HG02623 (cell line): ENCODE measurements around the gene SEPTIN10.
"Not testable (repeated sequence)": the region's sequence is repeated elsewhere in the genome, so short reads cannot be mapped to it uniquely, and the experiment has no call there.

Experiments
- ATAC-seq: cut with Tn5 transposase; IDR thresholded peaks from one replicate; pipeline ENCODE4 v1.9.1; 2021; ENCODE audit warnings: moderate library complexity; ENCODE audit not compliant: unreplicated experiment

Gene SEPTIN10

DNA sequence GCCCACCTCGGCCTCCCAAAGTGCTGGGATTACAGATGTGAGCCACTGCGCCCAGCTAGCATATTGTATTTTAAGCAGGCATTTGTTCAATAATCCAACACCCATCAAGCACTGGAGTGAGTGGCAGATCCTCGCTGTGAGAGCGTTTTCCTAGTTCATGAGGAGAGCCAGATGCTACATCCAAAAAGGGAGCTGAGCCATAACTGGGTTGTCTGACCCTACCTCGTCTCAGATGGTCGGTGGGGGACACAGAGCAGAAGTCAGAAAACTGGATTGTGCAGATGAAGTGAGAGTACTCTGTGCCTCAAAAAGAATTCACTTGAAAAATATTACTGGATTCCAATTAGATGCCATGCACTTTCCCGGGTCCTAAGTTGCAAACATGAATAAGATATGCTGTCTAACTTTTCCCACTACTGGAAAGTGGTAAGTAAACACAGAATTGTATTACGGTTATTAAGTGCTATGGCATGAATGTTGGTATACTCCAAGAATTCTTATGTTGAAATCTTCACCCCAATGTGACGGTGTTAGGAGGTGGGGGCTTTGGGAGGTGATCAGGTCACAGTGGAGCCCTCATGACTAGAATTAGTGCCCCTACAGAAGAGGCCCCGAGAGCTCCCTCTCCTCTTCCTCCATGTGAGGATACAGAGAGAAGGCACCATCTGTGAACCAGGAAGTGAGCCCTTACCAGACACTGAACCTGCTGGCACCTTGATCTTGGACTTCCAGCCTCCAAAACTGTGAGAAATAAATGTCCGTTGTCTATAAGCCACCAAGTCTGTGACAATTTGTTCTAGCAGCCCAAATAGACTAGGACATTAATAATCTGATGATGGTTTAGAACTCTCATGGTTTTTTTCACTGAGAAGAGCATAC lies 21.9 kb upstream of the SEPTIN10 start:
- ATAC-seq = no peak

DNA sequence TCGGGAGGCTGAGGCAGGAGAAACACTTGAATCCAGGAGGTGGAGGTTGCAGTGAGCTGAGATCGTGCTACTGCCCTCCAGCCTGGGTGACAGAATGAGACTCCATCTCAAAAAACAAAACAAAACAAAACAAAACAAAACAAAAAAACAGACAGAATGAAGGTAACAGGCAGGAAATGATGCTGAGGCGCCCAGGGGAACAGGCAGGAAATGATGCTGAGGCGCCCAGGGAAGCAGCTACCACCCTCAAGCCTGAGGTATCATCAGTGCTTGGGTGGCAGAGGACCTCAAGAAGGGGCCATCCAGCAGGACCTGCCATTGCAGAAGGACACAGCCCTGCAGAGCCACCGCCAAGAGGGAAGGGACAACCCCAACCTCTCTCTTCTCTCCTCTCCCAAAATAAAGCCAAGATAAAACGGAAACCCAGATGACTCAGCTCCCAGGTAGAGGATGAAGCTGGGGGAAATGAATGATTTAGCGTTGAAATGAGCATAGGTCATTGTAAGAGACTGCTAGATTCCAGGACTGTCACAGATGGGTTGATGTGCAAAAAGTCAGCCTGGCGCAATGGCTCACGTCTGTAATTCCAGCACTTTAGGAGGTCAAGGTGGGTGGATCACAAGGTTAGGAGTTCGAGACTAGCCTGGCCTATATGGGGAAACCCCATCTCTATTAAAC lies 19.7 kb upstream of the SEPTIN10 start:
- no peak for ATAC-seq

DNA sequence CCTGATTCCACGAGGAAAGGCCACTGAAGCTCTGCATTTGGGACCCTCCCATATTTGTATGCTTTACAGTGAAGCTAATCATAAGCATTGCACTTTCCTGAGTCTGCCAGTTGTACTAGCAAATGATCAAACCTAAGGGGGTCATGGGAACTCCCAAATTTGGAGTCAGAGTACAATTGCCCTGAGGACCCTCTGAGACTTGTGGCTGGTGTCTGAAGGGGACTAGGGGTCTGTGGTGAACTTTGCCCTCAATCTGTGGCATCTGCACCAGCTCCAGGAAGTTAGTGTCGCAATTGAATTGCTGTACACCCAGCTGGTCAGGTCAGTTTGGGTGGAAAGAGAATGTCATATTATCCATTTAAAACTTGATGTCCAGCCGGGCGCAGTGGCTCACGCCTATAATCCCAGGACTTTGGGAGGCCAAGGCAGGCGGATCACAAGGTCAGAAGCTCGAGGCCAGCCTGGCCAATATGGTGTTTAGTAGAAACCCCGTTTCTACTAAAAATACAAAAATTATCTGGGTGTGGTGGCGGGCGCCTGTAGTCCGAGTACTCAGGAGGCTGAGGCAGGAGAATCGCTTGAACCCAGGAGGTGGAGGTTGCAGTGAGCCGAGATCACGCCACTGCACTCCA lies 18.5 kb upstream of the SEPTIN10 start:
- ATAC-seq = no peak

DNA sequence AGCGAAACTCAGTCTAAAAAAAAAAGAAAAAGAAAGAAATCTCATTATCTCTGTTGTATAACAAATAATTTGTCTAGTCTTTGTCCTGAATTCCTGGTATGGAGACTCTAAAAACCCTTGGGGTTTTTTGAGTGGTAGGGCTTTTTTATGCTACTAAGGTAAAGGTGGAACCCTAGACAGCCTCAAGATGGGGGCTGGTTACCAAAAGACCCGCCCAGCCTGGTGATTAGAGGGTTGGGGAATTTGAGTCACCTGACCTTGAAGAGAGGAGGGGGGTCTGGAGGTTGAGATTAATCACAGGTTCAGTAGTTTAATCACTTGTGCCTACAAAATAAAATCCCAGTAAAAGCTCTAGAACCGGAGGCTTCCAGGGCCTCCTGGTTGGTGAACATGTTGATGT lies 18.0 kb upstream of the SEPTIN10 start:
- no peak for ATAC-seq

DNA sequence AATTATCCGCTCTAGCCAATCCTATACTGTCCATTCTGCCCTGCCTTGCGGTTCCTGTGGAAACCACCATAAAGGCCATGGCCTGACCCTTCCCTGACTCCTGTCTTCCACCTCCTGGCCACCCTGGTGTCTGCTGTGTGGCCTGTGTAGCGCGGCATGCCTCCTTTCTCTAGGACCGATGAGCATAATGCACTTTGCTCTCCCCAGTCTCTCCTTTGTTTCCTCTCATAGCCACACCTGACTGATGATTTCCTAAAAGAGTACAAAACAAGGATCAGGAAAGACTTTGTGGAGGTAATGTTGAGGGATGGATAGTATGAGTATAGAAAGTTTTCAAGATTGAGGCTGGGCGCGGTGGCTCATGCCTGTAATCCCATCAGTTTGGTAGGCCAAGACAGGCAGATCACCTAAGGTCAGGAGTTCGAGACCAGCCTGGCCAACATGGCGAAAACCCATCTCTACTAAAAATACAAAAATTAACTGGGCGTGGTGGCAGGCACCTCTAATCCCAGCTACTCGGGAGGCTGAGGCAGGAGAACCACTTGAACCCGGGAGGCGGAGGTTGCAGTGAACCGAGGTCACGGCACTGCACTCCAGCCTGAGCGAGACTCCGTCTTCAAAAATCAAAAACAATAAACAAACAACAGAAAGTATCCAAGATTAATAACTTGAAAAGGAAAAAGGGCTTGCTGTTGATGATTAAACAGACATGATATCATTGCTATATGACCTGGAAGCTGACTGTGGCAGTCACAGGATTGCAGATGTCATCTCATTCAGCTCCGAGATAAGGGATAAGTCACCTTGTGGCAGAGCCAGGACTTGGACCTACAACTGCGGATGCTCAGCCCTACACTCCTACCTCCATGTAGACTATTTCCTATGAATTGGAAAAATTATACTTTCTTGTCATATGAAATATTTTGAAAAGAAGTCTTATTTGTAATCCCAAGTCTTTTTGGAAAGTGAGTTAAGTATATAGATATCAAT lies 17.0 kb upstream of the SEPTIN10 start:
- ATAC-seq = no peak

DNA sequence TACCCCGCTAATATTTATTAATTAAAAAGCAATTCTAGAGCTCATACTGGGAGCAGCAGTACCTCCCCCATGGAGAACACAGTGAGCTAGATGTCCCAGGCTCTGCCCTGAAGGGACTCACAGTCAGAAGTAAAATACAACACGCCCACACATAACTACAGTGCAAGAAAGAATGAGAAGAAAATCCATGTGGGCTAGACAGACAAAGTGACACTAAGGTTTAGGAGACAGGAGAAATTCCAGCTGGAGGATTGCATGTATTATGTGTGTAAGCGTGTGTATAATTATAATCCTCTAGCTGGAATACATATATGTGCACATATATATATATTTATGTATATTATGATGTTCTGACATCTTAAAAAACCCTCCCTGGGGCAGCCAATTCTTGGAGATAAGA lies 16.1 kb upstream of the SEPTIN10 start:
- no peak for ATAC-seq

DNA sequence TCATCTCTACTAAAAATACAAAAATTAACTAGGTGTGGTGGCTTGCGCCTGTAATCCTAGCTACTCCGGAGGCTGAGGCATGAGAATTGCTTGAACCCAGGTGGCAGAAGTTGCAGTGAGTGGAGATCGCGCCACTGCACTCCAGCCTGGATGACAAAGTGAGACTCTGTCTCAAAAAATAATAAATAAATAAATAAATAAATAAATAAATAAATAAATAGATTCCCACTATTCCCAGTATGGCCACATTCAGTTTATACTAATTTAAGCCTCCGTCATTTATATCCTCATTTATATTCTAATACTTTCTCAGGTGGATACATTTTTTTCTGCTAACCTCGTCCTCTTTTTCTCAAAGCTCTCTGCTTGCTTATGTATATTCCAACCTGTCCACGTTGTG lies 14.6 kb upstream of the SEPTIN10 start:
- not testable (repeated sequence) for ATAC-seq

DNA sequence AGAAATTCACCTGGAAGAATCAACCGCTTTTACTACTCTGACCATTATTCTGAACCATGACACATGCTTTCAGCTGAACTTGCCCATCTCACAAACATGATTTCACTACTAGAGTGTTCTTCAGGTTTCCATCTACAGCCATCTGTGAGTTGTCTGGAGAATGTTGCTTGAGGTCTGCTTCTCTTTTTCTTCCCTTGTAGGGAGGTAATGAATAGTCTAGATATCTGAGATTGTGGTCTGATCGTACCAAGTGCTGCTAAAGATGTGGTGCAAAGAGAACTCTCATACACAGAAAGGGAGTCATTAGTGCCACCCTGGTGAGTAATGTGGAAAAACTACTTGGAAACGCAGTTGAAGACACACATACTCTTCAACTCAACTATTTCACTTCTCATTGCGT lies 10.6 kb upstream of the SEPTIN10 start:
- ATAC-seq = no peak

DNA sequence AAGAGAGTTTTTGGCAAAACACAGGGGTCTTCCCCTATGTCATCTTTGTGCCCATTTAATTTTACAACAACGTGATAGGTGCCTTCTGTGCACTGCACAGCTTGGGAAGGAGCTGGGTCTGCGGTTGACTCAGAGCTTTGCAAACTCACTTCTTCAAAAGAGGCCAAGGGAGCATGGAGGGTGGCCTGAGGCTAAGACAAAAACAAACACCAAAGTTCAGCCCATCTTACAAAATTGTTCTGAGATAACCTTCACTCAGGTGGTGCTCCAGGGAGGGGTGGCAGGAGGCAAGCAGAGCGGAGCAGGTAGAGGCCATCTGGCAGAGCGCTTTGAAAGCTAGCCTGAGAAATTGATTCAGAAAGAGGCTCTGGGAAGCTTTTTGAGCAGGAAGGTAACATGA lies 10.2 kb upstream of the SEPTIN10 start:
- no peak for ATAC-seq

DNA sequence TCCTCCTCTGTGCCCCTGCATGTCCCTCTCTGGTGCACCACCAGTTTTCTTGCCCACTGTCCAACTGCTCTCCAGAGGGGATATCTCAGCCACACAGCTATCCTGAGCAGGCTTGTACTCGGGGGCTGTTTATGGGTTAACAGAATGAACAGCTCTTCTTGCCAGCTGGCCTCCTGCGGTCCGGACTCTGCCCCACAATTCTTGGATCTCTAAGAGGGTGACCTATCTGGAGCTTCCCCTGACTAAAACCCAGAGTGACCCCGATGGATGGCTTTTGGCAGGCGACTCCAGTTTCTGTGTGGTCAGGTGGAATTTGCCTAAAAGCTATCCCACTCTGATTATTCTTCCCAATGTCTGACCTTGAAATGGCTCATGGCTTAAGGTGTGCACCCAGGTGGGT lies 9.5 kb upstream of the SEPTIN10 start:
- no peak for ATAC-seq

DNA sequence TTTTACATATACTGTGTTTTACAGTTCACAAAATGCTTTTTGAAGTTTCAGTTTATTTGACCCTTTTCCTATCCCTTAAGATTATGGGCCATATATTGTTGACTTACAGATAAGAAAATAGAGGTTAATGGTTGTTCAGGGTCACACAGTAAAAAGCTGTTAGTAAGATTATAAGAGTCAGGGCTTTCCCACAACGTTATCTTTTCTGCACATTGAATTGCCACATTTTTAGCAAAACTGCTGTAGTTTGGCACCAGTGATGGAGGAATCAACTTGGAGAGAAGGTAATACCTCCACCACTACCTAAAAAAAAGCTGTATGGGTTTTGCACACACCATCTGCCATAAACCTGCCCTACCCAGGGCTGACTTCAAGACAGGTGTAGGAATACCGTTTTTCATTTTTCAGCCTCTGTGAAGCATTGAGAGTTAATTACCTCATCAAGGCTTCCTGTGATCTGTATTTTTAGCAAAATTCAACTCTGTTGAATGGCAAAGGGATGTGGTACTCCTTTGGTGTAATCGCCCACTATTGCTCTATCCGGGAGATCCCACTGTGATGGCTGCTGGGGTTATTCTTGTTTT lies 5.4 kb upstream of the SEPTIN10 start:
- no peak for ATAC-seq

DNA sequence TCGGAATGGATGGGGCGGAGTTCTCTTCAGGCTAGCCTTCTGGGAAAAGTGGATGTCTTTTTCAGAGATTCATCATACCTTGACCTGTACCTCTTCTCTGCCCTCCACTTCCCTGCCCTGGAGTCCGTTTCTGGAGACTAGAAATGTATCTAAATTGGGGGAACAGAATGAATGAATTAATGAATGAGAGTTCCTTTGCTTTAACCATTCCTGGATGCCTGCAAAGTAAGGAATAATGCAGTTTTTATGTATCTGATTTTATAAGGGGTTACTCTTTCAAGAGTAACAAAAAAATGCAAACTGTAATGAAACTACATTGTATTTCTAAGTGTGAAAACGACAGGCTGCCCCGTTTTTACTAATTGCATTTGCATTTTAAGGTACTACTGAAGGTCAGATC lies 2.4 kb upstream of the SEPTIN10 start:
- ATAC-seq = no peak

DNA sequence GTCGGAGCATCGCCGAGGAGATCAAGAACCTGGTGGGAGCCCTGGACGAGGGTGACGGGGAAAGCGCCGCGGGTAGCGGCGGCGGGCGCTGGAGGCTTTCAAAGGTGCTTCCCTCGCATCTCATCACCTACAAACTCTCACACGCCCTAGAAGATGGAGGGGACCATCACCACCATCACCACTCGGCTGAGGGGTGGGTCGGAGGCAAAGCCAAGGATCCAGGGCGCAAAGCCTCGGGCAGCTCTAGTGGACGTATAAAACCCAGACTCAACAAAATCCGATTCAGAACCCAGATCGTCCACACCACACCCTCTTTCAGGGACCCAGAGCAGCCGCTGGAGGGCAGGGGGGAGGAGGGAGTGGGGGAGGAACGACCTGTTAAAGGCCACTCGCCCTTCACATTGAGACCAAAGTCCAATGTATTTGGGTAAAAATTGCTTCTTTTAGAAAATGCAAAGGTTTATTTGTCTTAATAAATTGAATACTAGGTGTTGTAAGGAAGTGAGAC lies 1.9 kb upstream of the SEPTIN10 start:
- ATAC-seq = no peak

DNA sequence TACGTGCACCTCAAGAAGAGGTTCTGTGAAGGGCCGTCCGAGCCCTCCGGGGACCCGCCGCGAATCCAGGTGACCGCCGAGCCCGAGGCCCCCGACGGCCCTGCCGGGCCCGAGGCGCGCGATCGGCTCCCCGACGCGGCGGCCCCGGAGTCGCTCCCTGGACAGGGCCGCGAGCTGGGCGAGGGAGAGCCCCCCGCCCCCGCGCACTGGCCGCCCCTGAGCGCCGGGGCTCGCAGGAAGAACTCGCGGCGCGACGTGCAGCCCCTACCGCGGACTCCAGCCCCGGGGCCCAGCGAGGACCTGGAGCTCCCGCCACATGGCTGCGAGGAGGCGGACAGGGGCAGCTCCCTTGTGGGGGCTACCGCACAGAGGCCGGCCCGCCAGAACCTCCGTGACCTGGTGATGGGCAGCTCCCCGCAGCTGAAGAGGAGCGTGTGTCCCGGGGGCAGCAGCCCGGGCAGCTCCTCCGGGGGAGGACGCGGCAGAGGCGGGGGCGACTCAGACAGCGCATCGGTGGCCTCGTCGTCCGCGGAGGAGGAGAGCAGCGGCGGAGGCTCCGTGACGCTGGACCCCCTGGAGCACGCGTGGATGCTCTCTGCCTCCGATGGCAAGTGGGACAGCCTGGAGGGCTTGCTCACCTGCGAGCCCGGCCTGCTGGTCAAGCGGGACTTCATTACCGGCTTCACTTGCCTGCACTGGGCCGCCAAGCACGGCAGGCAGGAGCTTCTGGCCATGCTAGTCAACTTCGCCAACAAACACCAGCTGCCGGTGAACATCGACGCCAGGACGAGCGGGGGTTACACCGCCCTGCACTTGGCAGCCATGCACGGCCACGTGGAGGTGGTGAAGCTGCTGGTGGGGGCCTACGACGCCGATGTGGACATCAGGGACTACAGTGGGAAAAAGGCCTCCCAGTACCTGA lies 1.2 kb upstream of the SEPTIN10 start:
- ATAC-seq = no peak

DNA sequence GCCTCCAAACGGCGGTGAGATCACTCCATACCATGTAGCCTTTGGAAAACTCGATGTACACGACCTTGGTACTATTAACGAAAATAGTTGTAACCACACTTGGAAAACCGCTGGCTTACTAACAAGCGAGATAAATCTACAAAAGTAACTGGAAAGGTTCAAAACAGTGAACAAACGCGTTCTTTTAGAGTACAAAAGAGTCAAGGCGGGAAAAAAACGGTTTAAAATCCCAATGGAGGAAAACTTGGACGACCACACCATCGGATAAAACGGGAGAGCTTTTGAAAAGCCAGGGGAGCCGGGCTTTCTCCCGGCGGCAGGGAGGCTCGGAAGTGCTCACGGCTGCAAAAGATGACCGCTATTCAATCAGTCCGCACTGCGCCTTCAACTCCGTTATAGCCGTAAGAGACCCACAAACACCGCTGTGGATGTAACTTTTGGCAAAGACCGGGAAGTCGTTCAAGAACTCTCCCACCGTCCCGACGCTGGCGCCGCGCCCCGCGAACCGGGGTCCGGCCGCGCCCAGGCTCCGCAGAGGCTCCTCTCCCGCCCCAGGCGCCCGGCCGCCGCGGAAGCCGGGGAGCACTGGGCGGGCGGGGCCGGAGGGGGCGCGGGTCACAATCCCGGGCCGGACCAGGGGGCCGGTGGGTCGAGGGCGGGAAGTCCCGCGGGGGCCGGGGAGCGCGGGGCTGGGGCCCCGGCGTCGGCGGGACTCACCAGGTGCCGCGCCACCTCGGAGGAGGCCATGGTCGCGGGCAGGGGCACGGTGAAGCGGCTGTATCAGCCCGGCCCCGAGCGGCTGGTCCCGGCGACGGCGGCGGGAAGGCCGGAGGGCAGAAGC lies 465 bp downstream of the SEPTIN10 start:
- ATAC-seq = peak; percentile 11

DNA sequence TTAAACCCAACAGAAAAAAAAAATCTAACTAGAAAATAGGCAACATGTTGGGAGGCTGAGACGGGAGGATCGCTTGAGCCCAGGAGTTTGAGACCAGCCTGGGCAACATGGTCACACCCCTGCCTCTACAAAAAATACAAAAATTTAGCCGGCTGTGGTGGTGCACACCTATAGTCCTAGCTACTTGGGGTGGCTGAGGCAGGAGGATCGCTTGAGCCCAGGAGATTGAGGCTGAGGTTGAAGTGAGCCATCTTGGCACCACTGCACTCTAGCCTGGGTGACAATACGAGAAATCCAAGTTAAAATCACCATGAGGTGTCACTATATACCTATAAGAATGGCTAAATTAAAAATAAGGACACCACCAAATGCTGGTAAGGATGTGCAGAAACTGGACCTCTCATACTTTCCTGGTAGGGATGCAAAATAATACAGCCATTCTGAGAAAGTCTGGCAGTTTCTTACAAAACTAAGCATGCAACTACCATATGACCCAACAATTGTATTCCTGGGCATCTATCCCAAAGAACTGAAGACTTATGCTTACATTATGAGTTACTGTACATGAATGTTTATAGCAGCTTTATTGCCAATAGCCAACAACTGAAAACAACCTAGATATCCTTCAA lies 2.2 kb downstream of the SEPTIN10 start:
- no peak for ATAC-seq

DNA sequence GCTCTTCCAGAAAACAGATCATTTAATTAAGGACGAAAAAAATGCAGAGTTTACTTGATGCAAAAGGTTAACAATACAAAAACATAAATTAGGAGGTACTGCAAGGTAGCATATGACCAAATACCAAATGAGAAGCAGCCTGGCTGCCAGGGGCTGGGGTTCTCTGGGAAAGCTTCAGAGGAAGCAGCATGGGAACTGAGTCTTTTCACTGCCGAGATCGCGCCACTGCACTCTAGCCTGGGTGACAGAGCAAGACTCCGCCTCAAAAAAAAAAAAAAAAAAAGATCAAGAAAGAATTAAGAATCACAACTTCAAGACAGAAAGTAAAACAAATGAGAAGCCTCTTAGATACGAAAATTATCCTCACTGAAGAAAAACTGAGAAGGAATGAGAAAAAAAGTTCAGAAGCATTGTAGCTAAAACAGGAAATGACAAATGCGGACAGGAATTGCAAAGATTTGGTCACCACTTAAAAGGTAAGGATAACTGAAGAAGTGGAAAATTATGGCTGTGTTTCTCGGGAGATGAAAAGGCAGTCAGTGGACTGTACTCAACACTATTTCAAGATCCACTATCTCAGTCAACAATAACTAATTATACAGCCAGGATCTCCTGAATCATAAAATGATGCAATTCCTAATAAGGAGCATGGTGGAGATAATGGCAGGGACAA lies 4.3 kb downstream of the SEPTIN10 start:
- ATAC-seq = no peak
